HG03558 (cell line): ENCODE measurements around the gene MGAT3.

Source experiments
- ATAC-seq: cut with Tn5 transposase; IDR thresholded peaks from one replicate; pipeline ENCODE4 v1.9.1; 2021; ENCODE audit warnings: moderate number of reproducible peaks; ENCODE audit not compliant: unreplicated experiment; ENCODE audit errors: extremely low read depth

Gene MGAT3

GRCh38 chr22:39469326-39469680 lies 12.5 kb downstream of the MGAT3 start:
- ATAC-seq = no peak

GRCh38 chr22:39469681-39470450 lies 13.1 kb downstream of the MGAT3 start:
- ATAC-seq = no peak

- no peak for ATAC-seq
Measured at GRCh38 chr22:39470451-39471291, 13.9 kb downstream of the MGAT3 start.

- ATAC-seq = no peak
Measured at GRCh38 chr22:39471381-39472141, 14.7 kb downstream of the MGAT3 start.

GRCh38 chr22:39472570-39473556 lies 16.1 kb downstream of the MGAT3 start:
- no peak for ATAC-seq

- ATAC-seq = no peak
Measured at GRCh38 chr22:39473851-39474250, 17.0 kb downstream of the MGAT3 start.

- no peak for ATAC-seq
Measured at GRCh38 chr22:39474351-39475111, 17.7 kb downstream of the MGAT3 start.

GRCh38 chr22:39475337-39475736 lies 18.5 kb downstream of the MGAT3 start:
- no peak for ATAC-seq

GRCh38 chr22:39475902-39476301 lies 19.1 kb downstream of the MGAT3 start:
- ATAC-seq = no peak

GRCh38 chr22:39476664-39477063 lies 19.9 kb downstream of the MGAT3 start:
- ATAC-seq = no peak

- ATAC-seq = no peak
Measured at GRCh38 chr22:39477542-39477941, 20.7 kb downstream of the MGAT3 start.

- no peak for ATAC-seq
Measured at GRCh38 chr22:39478441-39478850, 21.6 kb downstream of the MGAT3 start.

- no peak for ATAC-seq
Measured at GRCh38 chr22:39479254-39479653, 22.4 kb downstream of the MGAT3 start.

- ATAC-seq = no peak
Measured at GRCh38 chr22:39480557-39480956, 23.7 kb downstream of the MGAT3 start.

GRCh38 chr22:39481054-39481453 lies 24.2 kb downstream of the MGAT3 start:
- ATAC-seq = no peak

- no peak for ATAC-seq
Measured at GRCh38 chr22:39481595-39481994, 24.8 kb downstream of the MGAT3 start.

- ATAC-seq = no peak
Measured at GRCh38 chr22:39482768-39483167, 26.0 kb downstream of the MGAT3 start.

- no peak for ATAC-seq
Measured at GRCh38 chr22:39486951-39487825, 30.4 kb downstream of the MGAT3 start.
